HepG2 (cell line): ENCODE measurements around the gene DNM3.

ENCODE experiments used
- CTCF ChIP-seq: sonication (generic); formaldehyde crosslinking; IDR thresholded peaks from 2 replicates; pipeline ENCODE4 v1.5.0; 2020; ENCODE audit warnings: mild to moderate bottlenecking, missing genetic modification reagents, moderate library complexity
- JUN ChIP-seq: sonication (generic); formaldehyde crosslinking; IDR thresholded peaks from 2 replicates; pipeline ENCODE4 v1.4.0; 2020; ENCODE audit warnings: mild to moderate bottlenecking, missing genetic modification reagents
- ZNF124 ChIP-seq: sonication (generic); formaldehyde crosslinking; IDR thresholded peaks from 2 replicates; pipeline ENCODE4 v1.4.0; 2020; ENCODE audit warnings: missing genetic modification reagents
- ZNF230 ChIP-seq: sonication (generic); formaldehyde crosslinking; IDR thresholded peaks from 2 replicates; pipeline ENCODE4 v1.4.0; 2020; ENCODE audit warnings: mild to moderate bottlenecking, missing genetic modification reagents
- ZNF800 ChIP-seq: sonication (generic); formaldehyde crosslinking; IDR thresholded peaks from 2 replicates; pipeline ENCODE4 v1.4.0; 2020; ENCODE audit warnings: missing genetic modification reagents

- TF ChIP-seq ZNF230 (CRISPR knock-in tag) (no peak), JUN (no peak), CTCF (CRISPR knock-in tag) (no peak), ZNF800 (no peak), ZNF124 (CRISPR knock-in tag) (no peak)
Measured at GRCh38 chr1:172265905-172266304, 424.6 kb downstream of the DNM3 start.
